Neural progenitor cell (in vitro differentiated cells): ENCODE results near the gene TSPAN5.

Experiments used
- EZH2 ChIP-seq: fragments of 200-600 bp; sonication (generic); IDR thresholded peaks from 2 replicates; pipeline ENCODE4 v1.6.1; 2017; ENCODE audit warnings: antibody characterized with exemption, mild to moderate bottlenecking, moderate library complexity
- TF ChIP-seq, protein P1 (sequence below): fragments of 200-600 bp; sonication (generic); IDR thresholded peaks from 2 replicates; pipeline ENCODE4 v1.5.1; 2017; ENCODE audit warnings: antibody characterized with exemption, mild to moderate bottlenecking

GRCh38 chr4:98498774-98499173, 159.6 kb downstream of the TSPAN5 start:
- no peak for TF ChIP-seq EZH2
- TF ChIP-seq, protein P1, sequence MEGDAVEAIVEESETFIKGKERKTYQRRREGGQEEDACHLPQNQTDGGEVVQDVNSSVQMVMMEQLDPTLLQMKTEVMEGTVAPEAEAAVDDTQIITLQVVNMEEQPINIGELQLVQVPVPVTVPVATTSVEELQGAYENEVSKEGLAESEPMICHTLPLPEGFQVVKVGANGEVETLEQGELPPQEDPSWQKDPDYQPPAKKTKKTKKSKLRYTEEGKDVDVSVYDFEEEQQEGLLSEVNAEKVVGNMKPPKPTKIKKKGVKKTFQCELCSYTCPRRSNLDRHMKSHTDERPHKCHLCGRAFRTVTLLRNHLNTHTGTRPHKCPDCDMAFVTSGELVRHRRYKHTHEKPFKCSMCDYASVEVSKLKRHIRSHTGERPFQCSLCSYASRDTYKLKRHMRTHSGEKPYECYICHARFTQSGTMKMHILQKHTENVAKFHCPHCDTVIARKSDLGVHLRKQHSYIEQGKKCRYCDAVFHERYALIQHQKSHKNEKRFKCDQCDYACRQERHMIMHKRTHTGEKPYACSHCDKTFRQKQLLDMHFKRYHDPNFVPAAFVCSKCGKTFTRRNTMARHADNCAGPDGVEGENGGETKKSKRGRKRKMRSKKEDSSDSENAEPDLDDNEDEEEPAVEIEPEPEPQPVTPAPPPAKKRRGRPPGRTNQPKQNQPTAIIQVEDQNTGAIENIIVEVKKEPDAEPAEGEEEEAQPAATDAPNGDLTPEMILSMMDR: no peak
